OCI-LY7 (cell line): Measurements from ENCODE around the gene TAF1D. TPM values are rescaled to one million over a fixed set of nuclear protein-coding genes. Genes with fewer than 3 reads are reported as not detected.

Source experiments
- BruUV-seq: library from RNA; stranded (reverse); fragments of 400-500 nt; replicated peaks from 2 replicates; lab custom pipeline; 2021; lab: Mats Ljungman, UMichigan
- CTCF ChIA-PET: fragments of 300-600 bp; sonication (Branson Sonifier 250); formaldehyde crosslinking; loops from one replicate; lab custom pipeline; 2022; ENCODE audit warnings: antibody characterized with exemption; ENCODE audit not compliant: unreplicated experiment; lab: Charles Lee
- POLR2A ChIA-PET: fragments of 300-600 bp; sonication (Branson Sonifier 250); formaldehyde crosslinking; loops from one replicate; lab custom pipeline; 2022; ENCODE audit warnings: antibody characterized with exemption; lab: Charles Lee
- DNase-seq: peaks from one replicate; pipeline ENCODE4 v3.0.0-alpha.2; 2015; ENCODE audit warnings: low spot score
- H2AFZ ChIP-seq: fragments of 200-600 bp; sonication (generic), shearing (Covaris generic); 2 replicates; pipeline ENCODE4 v1.6.1; 2014; ENCODE audit warnings: mild to moderate bottlenecking, antibody characterized with exemption, low read length, moderate library complexity
- H3K27ac ChIP-seq: fragments of 200-600 bp; sonication (generic); 2 replicates; pipeline ENCODE4 v1.5.1; 2014; ENCODE audit warnings: mixed run types, low read depth, mild to moderate bottlenecking, moderate library complexity, low read length, inconsistent platforms; ENCODE audit not compliant: poor library complexity, severe bottlenecking
- H3K36me3 ChIP-seq: fragments of 200-600 bp; sonication (generic); 2 replicates; pipeline ENCODE4 v1.6.1; 2014; ENCODE audit warnings: mild to moderate bottlenecking, antibody characterized with exemption, low read length, moderate library complexity, mixed read lengths; ENCODE audit not compliant: insufficient read depth
- H3K4me1 ChIP-seq: fragments of 200-600 bp; sonication (generic); 2 replicates; pipeline ENCODE4 v1.5.1; 2014; ENCODE audit warnings: mild to moderate bottlenecking, low read length; ENCODE audit not compliant: insufficient read depth, poor library complexity, severe bottlenecking
- H3K4me2 ChIP-seq: fragments of 200-600 bp; sonication (generic); 2 replicates; pipeline ENCODE4 v1.6.1; 2014; ENCODE audit warnings: mild to moderate bottlenecking, low read length
- H3K4me3 ChIP-seq: fragments of 200-600 bp; sonication (generic); 2 replicates; pipeline ENCODE4 v1.5.1; 2014; ENCODE audit warnings: mild to moderate bottlenecking, low read depth, low read length; ENCODE audit not compliant: poor library complexity, severe bottlenecking
- H3K79me2 ChIP-seq: fragments of 200-600 bp; sonication (generic); 2 replicates; pipeline ENCODE4 v1.6.1; 2016; ENCODE audit warnings: low read depth, mild to moderate bottlenecking, low read length, moderate library complexity, mixed read lengths; ENCODE audit not compliant: insufficient read depth
- H3K9me2 ChIP-seq: fragments of 200-600 bp; sonication (generic); 2 replicates; pipeline ENCODE4 v1.6.1; 2016; ENCODE audit warnings: mild to moderate bottlenecking, low read length, mixed read lengths; ENCODE audit not compliant: insufficient read depth
- H3K9me3 ChIP-seq: fragments of 200-600 bp; sonication (generic); 2 replicates; pipeline ENCODE4 v1.6.1; 2014; ENCODE audit warnings: mild to moderate bottlenecking, mixed run types, low read length, mixed read lengths
- H4K20me1 ChIP-seq: fragments of 200-600 bp; sonication (generic); 2 replicates; pipeline ENCODE4 v1.6.1; 2014; ENCODE audit warnings: mild to moderate bottlenecking, antibody characterized with exemption, low read length, moderate library complexity, mixed read lengths; ENCODE audit not compliant: insufficient read depth
- CTCF ChIP-seq: fragments of 200-600 bp; sonication (generic); conservative IDR thresholded peaks from 2 replicates; pipeline ENCODE4 v1.5.1; 2014; ENCODE audit warnings: mild to moderate bottlenecking, antibody characterized with exemption, low read length, moderate library complexity, mixed read lengths
- EZH2phosphoT487 ChIP-seq: fragments of 200-600 bp; sonication (generic); IDR thresholded peaks from 2 replicates; pipeline ENCODE4 v1.6.1; 2018; ENCODE audit warnings: low read depth, borderline replicate concordance, mild to moderate bottlenecking, mixed run types, antibody characterized with exemption, low read length, moderate library complexity, mixed read lengths
- intact Hi-C: fragments of 100-400 bp; cut with micrococcal nuclease; formaldehyde crosslinking; loops from one replicate; pipeline ENCODE4 v1.10.0; 2022; ENCODE audit not compliant: unreplicated experiment
- total RNA-seq, 2 experiments: library from RNA; depleted of rRNA in 1 of 2; stranded (reverse); fragments of >200 nt in 1 of 2; shearing (Covaris generic) in 1 of 2; gene quantifications; 2 replicates each; pipeline ENCODE4 v1.2.3, GENCODE V29; 2014 to 2022

The TAF1D gene
- total RNA-seq, 2 experiments from 2014 or later: 206 to 276 TPM

GRCh38 chr11:93734427-93735222 lies 6.7 kb downstream of the TAF1D start:
- Histone ChIP-seq H3K79me2 (peaks cover 71% of the 10 kb centered on the region), H4K20me1 (peaks cover 97% of the 10 kb centered on the region), H3K9me2 (no peaks in the 10 kb centered on the region), H3K27ac (no peak overlapping the region), H3K4me3 (peak overlapping the region; percentile 96), H2AFZ (no peak overlapping the region), H3K9me3 (no peaks in the 10 kb centered on the region), H3K4me2 (peak overlapping the region; percentile 87), H3K36me3 (peaks cover 100% of the 10 kb centered on the region), H3K4me1 (peaks cover 67% of the 10 kb centered on the region)
- ChIA-PET POLR2A (interaction anchor here (0.9 to 2.4 kb wide), 2 partner anchors 14 to 49 kb away, joined by 3 to 11 read pairs; partner anchors contain the start of gene MED17), CTCF (no interaction called here)
- no TSS peak for BruUV-seq
- no peak for DNase-seq
- TF ChIP-seq CTCF (no peak), EZH2phosphoT487 (no peak)
- intact Hi-C loops: no loop called here

- intact Hi-C loops: no loop called here
- Histone ChIP-seq H3K36me3 (peaks cover 100% of the 10 kb centered on the region), H3K9me2 (no peaks in the 10 kb centered on the region), H3K4me1 (peaks cover 62% of the 10 kb centered on the region), H4K20me1 (peaks cover 90% of the 10 kb centered on the region), H3K27ac (peak overlapping the region; percentile 1), H3K79me2 (peaks cover 59% of the 10 kb centered on the region), H3K9me3 (no peaks in the 10 kb centered on the region), H2AFZ (no peak overlapping the region), H3K4me3 (no peak overlapping the region), H3K4me2 (peak overlapping the region; percentile 87)
- TF ChIP-seq EZH2phosphoT487: no peak
- no peak for TF ChIP-seq CTCF
- ChIA-PET POLR2A (interaction anchor here (0.9 to 2.4 kb wide), 2 partner anchors 13 to 50 kb away, joined by 3 to 11 read pairs; partner anchors contain the start of gene MED17), CTCF (no interaction called here)
- no TSS peak for BruUV-seq
- no peak for DNase-seq
These were observed 7.8 kb downstream of the TAF1D start for GRCh38 chr11:93733474-93733873.
